NCI-H774 (cell line): ENCODE data around the gene MUC22.
"Not testable (repeated sequence)": the region's sequence is repeated elsewhere in the genome, so short reads cannot be mapped to it uniquely, and the experiment has no call there.

Source experiments
- DNase-seq: peaks from one replicate; lab custom pipeline; 2025; lab: John Stamatoyannopoulos, UW

Gene MUC22

DNA sequence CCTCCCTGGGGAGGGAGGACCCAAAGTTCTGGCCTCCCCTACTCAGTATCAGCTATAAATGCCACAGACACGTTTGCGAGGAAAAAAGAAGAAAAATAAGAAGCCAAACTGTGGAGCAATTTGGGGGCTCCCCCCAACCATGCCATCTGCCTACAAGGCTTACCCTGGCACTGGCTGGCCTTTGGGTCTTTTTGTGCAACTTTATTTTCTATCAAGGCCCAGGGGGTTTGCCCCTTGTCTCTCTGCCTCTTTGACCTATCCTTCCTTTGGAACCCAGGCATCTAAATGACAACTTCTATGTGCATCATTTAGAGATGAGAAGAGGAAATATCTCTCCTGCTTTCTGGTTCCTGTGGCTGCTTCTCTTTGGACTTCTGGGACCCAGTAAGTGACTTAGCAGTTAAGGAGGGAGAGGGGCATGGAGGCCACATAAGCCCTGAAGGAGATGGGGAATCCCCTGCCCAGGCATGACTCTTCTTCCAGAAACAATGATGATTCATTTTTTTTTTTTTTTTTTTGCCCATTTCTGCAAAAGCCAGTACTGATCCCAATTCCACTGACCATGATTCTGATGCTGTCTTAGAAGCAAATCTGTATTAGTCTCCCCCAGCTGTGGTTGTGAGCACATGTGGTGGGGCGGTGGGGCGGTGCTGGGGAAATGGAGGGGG lies at the start of gene MUC22:
MUC22 (plus strand) TSS at position 82 of the 668 bp plus-strand sequence; CDS start at position 315, 233 bp downstream.
- DNase-seq: no peak

DNA sequence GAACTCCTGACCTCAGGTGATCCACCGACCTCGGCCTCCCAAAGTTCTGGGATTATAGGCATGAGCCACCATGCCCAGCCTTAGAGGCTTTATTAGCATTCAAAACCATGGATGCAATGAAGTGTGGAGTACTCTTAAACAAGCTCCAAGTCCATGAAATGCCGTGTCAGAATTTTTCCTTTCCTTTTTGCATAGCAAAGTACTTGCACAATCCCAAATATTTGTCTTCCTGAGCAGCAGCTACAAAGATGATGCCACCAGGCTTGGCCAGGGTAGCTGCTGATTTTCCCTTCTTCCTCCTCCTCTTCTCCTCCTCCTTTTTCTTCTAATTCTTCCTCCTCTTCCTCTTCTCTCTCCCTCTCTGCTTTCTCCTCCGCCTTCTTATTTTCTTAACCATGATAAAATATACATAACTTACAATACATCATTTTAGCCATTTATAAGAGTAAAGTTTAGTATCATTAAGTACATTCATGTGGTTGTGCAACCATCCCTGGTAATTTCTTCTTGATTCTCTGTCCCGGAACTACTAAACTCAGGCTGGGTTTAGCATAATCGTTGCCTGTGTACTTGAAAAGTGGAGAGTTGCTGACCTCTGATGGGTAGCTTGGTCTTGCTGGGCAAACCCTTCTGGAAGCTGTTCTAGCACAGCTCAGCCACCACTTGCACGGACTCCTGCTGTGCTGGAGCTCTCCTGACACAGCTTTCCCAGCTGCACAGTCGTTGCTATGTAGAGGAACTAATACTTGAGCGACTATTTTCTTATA lies 49.2 kb upstream of the MUC22 start:
- no peak for DNase-seq

DNA sequence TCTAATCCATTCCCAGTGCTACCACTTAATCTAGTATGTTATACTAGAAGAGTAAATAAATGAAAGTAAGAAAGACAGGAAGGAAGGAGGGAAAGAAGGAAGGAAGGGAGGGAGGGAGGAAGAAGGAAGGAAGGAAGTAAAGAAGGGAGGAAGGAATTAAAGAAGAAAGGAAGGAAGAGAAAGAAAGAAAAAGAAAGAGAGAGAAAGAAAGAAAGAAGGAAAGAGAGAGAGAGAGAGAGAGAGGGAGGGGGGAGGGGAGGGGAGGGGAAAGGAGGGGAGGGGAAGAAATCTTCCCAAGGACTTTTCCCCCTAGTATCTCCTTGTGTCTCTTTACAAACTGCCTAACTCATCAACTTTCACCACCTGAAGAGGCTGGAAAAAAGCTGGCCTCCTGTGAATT lies 47.6 kb upstream of the MUC22 start:
- no peak for DNase-seq

DNA sequence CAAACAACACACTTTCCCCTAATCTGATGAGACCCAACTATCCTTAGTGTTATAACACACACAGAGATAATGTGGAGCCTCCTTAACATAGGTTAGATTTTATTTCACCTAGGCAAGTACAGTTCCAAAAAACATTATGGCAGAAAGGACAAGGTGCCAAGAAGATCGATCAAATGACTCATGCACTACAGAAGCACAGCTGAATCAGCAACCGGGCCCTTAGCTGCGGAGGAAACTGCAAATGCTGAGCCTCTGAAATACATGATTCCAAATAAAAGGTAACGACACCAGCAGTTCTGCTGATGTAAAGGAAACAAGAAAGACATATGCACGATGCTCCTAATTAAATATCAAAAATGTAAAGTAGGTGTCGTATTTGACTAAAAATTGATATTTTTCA lies 46.6 kb upstream of the MUC22 start:
- no peak for DNase-seq

DNA sequence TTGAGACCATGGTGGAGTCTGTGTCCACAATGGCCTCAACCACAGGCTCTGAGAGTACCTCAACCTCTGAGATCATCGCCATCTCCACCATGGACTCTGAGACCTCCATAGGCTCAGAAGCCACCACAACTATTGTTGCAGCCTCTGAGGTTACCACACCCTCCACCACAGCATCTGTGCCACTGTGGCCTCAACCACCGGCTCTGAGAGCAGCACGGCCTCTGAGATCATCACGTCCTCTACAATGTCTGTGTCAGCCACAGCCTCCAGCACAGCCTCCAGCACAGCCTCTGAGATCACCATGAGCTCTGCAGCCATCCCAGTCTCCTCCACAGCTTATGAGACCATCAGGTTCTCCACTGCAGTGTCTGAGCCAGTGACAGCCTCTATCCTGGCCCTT lies 46.2 kb upstream of the MUC22 start:
- no peak for DNase-seq

DNA sequence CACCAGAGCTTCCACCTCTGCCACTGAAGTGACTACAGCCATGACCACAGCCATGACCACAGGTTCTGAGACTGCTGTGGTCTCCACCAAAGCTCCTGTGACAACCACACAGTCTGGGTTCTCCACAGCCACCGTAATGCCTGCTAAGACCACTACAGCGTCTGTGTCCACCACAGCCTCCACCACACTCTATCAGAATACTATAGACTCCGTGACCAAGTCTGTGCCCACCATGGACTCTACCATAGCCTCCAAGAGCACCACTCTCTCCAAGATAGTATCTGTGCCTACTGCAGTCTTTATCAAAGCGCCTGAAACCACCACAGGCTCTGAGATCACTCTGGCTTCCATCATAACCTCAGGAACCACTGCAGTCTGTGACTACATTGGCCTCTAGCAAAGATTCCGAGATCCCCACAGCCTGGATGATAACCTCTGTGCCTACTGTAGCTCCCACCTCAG lies 45.1 kb upstream of the MUC22 start:
- DNase-seq: no peak

DNA sequence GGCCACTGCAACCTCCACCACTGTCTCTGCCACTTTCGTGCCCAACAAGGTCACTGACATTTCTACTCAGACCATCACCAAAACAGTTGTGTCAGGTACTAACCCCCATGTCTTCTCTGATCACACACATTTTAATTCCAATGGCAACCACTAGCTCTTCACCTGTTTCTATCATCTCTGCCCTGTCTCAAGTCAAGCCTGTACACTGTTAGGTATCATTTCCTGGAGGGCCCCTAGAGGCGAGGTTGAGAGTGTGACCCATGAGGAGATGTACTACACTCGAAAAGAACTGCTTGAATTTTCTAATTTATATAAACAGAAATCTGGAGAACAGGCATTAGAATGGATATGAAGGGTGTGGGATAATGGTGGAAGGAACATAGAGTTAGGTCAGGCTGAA lies 44.1 kb upstream of the MUC22 start:
- DNase-seq: no peak

DNA sequence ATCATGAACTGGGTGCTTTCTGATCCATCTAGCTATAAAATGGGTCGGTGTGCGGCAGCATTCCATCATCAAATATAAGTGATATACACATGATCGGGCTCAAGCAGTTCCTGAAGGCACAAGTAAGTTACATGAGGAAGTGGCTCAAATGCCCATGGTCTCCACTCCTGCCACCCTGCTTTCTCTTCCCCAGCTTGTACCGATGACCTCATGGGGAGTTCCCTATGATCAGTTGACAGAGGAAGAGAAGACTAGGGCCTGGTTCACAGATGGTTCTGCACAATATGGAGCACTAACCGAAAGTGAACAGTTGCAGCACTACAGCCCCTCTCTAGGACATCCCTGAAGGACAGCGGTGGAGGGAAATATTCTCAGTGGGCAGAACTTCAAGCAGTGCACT lies 41.1 kb upstream of the MUC22 start:
- not testable (repeated sequence) for DNase-seq

DNA sequence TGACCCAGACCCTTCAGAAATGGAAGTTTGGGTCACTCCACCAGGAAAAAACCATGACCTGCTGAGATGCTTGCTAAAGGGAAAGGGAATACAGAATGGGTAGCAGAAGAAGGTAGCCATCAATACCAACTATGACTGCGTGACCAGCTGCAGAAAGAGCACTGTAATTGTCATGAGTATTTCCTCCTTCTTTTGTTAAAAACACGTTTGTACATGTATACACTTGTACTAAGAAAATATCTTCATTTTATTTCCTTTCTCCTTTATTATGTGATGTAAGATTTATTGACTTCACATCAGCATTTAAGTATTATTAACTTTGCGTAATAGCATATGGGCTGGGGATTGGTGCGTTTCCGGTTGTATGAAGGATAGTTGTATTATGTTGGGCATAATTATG lies 39.3 kb upstream of the MUC22 start:
- DNase-seq: peak; percentile 19

DNA sequence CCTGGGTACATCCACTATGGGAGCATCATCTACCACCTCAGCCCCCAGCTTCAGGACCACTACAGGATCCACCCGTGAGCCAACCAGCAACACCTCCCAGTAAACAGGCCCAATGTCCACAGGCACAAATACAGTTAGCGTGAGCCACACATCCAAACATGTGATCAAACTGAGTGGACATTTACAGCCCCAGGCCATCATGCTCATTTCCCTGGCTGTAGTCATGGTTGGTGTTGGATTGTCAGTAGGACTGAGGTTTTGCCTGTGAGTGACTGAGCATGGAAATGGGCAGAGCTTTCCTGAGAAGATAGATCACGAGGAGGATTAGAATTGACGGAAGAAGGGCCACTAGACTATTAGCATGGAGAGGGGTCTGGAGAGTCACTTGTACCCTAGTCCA lies 37.5 kb upstream of the MUC22 start:
- DNase-seq: no peak

DNA sequence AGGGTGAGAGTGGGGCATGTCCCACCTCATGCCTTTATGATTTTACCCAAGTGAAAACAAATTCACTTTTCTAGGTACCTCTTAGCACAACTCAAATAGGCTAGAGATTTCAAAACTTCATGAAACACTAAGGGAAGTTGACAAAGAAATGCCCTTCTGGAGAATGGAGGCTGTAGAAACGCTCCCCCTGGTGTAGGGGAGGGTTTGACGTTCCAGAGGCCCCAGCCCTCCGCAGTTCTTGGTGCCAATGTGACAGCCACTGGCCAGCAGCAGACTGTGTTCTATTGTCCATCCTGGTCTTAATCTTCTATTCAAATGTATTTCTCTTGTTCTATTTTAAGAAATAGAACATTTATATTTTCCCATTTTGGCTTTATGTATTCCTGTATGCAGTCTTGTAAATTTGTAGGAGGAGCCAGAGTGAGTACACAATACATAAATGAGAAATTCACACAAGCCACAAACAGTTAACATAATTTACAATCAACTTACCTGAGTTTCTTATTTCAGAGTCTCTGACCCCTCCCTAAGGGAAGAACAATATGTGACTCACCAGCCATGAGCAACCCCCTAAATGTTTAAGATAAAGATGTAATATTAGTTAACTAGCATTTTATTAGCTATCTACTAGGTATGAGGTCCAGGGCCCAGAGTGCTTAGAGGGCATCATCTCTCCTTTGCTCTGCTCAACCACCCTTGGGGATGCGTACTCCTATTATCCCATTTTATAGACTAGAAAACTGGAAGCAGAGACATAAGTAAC lies 35.6 kb upstream of the MUC22 start:
- no peak for DNase-seq

DNA sequence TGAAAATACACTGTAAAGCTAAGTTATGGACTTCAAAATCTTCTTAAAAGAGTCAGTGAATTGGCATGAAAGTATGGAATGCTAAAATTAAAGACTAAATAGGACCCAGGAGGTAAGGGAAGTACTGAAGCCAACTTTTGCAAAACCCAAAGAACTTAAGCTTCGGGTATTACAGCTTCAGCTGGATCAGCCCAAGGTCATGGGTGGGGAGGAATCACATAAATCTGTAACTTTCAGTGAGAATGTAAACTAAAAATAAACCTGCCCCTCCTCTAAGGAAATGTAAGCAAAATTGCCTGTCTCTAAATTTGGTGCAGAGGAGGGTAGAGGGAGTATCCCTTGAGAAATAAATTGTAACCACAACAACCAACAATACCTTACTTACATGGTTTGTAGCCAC lies 31.1 kb upstream of the MUC22 start:
- DNase-seq: no peak

DNA sequence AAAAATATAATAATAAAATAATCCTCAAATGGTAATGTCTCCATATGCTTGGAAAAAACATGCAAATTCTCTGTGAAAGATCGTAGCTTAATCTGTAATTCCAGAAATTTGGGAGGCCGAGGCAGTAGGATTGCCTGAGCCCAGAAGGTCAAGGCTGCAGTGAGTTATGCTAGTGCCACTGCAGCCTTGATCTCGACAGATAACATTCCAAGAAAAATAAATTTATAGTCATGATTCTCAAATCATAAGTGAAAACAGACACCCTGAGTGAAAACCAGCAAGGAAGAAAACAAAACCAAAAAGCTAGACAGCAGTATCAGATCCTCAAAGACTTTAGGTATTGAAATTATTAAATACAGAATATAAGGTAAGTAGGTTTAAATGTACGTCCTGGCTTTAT lies 30.6 kb upstream of the MUC22 start:
- no peak for DNase-seq

DNA sequence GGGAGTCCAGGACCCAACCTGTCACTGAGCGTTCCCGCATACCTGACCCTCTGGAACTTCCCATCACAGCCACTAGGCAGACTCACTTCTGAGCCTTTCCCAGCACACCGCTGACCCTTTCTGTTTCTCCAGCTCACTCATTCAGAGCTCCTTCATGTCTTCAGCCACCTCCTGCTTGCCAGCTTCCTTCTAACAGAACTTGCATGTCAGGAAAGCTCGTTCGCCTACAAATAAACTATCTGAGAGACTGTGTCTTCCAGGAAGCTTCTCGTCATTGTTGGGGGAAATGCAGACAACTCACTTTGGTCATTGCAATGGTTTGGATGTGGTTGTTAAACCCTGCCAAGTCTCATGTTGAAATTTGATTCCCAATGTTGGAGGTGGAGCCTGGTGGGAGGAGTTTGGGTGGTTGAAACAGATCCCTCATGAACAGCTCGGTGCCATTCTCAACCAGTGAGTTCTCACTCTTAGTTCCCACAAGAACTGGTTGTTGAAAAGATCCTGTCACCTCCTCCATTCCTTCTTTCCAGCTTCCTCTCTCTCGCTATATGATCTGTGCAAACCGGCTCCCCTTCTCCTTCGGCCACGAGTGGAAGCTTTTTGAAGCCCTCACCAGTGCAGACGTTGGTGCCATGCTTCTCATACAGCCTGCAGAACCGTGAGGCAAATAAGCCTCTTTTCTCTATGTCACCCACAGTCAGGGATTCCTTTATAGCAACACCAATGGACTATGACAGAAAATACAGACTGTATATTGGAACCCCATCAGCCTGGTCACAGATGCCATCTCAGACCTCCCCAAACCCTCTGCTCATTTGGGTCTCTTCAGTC lies 28.1 kb upstream of the MUC22 start:
- no peak for DNase-seq

DNA sequence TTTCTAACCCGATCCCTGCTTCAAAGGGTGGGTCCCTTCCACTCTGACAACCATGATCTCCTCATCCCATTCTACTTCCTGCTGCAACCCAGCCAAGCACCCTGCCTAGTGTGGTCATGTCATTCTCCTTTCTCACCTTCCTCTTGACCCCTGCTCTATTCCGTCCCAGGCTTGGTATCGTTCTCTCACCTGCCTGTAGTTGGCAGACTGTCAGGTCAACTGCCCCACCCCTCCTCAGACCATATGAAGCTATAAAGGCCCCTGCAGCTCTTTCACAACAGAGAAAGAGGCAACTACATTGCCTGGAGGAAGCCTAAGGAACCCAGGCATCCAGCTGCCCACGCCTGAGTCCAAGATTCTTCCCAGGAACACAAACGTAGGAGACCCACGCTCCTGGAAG lies 26.8 kb upstream of the MUC22 start, which contains the start of gene MUC21:
MUC21 (plus strand) TSS at position 280 of the 400 bp plus-strand sequence. CDS start 241 bp downstream, outside the sequence.
- DNase-seq: no peak

DNA sequence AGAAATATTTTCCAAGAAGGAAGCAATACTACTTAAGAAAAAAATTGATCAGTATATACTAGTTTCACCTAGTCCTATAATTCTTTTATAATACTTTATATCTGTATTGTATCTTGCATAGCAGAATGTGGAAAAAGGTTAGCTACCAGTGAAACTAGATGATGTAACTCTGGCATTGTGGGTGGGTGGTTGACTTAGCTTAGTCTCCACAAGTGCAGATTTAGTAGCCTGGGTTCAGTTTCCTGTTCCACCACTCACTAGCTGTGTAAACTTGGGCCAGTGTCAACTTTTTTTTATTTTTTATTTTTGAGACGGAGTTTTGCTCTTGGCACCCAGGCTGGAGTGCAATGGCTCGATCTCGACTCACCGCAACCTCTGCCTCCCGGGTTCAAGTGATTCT lies 24.8 kb upstream of the MUC22 start:
- DNase-seq: no peak

DNA sequence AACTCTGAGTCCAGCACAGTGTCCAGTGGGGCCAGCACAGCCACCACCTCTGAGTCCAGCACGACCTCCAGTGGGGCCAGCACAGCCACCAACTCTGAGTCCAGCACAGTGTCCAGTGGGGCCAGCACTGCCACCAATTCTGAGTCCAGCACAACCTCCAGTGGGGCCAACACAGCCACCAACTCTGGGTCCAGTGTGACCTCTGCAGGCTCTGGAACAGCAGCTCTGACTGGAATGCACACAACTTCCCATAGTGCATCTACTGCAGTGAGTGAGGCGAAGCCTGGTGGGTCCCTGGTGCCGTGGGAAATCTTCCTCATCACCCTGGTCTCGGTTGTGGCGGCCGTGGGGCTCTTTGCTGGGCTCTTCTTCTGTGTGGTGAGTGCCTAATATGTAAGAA lies 23.0 kb upstream of the MUC22 start:
- DNase-seq: no peak

DNA sequence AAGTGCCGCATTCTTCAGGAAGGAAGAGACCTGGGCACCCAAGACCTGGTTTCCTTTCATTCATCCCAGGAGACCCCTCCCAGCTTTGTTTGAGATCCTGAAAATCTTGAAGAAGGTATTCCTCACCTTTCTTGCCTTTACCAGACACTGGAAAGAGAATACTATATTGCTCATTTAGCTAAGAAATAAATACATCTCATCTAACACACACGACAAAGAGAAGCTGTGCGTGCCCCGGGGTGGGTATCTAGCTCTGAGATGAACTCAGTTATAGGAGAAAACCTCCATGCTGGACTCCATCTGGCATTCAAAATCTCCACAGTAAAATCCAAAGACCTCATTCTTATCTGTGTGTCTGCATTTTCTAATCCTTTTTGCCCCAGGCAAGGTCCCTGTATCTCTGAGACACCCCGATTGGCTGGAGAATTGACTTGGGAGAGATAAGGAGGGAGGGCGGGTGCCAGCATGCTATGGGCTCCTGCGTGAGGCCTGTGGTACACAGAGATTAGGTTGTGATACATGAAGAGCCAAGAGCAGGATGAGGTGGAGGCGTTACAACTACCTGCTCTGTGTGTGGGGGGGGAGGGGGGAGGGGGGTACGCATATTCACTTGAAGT lies 22.0 kb upstream of the MUC22 start:
- DNase-seq: no peak

DNA sequence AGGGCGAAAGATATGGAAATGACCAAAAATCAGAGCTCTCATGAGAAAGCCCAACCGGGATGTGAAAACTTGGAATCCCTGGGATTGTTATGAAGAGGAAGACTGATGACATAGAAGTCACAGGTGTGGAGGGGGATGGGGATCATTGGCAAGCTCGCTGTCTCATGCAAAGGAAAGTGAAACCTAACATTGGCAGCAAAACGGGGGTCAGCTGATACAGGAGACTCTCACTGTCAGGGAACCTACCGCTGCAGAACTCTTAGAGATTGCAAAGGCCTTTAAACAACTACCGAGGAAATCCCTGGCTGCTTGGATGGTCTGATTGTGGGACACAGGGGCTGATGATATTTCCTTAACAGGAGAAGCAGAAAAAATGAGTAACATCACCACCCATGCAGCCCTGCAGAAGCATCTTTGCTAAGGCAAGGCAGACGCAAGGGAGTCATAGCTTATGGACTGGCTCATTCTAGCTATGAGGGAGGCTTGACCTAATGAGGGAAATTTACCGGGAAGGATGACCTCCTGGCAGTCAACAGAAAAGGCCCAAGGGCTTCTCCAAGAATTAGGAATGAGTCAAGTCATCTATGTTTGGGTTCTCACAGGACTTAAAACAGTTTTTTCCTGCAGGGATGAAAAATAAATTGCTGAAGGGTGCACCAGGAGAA lies 19.7 kb upstream of the MUC22 start:
- no peak for DNase-seq

DNA sequence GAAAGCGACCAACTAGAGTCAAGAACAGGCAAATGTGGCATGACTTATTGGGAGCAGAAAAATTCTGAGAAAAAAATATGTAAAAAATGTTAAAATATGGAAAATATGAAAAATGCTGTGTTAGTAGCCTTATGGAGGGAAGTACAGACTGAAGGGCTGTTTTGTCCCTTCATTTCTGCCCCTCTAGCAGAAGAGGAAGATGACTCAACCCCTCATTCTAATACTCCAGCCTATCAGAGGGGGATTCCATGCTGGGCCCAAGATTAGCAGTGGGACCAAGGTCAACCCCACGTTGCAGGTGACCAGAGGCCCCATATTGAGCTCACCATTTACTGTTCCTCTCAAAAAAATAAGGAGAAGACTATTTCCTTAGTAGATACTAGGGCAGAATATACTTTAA lies 18.4 kb upstream of the MUC22 start:
- no peak for DNase-seq

DNA sequence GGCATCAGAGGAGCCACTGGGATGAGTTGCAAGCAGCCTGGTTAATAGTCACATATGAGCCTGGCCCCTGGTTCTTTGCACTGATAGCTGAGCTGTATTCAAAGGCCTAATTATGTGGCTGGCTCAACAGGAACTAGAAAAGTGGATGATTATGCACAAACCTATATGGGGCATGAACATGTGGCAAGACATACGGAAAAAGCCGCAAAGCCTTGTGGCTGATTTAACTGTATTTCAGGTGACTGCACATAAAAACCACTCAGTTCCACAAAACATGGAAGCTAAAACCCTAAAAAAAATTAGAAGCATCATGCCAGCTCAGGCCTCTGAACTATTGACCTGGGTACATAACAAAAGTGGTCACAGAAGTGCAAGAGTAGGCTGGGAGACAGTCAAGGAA lies 13.0 kb upstream of the MUC22 start:
- DNase-seq: no peak
